IPS DF 6.9 (cell line): ENCODE data around the gene TNRC6C.

ENCODE experiments used
- DNase-seq: peaks from one replicate; pipeline ENCODE4 v3.0.0-alpha.2; 2013; ENCODE audit warnings: low read depth, low spot score
- H3K27ac ChIP-seq: one replicate; pipeline ENCODE4 v1.5.1; 2013; ENCODE audit warnings: low read length, control low read depth
- H3K27me3 ChIP-seq: 2 replicates; pipeline ENCODE4 v1.6.1; 2013; ENCODE audit warnings: mild to moderate bottlenecking, low read length; ENCODE audit not compliant: control insufficient read depth, insufficient read depth
- H3K36me3 ChIP-seq: 2 replicates; pipeline ENCODE4 v1.6.1; 2013; ENCODE audit warnings: low read length; ENCODE audit not compliant: control insufficient read depth, insufficient read depth
- H3K4me1 ChIP-seq: 2 replicates; pipeline ENCODE4 v1.6.1; 2013; ENCODE audit warnings: low read length; ENCODE audit not compliant: control insufficient read depth, insufficient read depth
- H3K4me3 ChIP-seq: 2 replicates; pipeline ENCODE4 v1.5.1; 2013; ENCODE audit warnings: mild to moderate bottlenecking, low read length
- H3K9me3 ChIP-seq: 2 replicates; pipeline ENCODE4 v1.6.1; 2013; ENCODE audit warnings: low read length, inconsistent platforms; ENCODE audit not compliant: control insufficient read depth, insufficient read depth
- WGBS: extraction: QIAGEN DNeasy Blood & Tissue Kit; methylation state at CpG from one replicate; pipeline ENCODE4 v1.1.7; 2013; ENCODE audit warnings: mixed read lengths, missing lambda C conversion rate; ENCODE audit not compliant: insufficient read length, insufficient coverage; 5-methylcytosine and 5-hydroxymethylcytosine counted together

Gene TNRC6C

GRCh38 chr17:78124836-78125137, 166.3 kb downstream of the TNRC6C start:
- Histone ChIP-seq H3K4me1 (peaks cover 7% of the 10 kb centered on the region), H3K4me3 (no peak overlapping the region), H3K9me3 (no peaks in the 10 kb centered on the region), H3K27me3 (no peaks in the 10 kb centered on the region), H3K27ac (no peak overlapping the region), H3K36me3 (peaks cover 45% of the 10 kb centered on the region)
- DNase-seq = no peak
- WGBS = no CpG with 5 or more reads among the region's 12 CpGs

- peaks cover 47% of the 10 kb centered on the region for H3K36me3 ChIP-seq
- H3K9me3 ChIP-seq = no peaks in the 10 kb centered on the region
- H3K4me3 ChIP-seq = no peak overlapping the region
- WGBS = no CpG with 5 or more reads among the region's 39 CpGs
- no peak overlapping the region for H3K27ac ChIP-seq
- DNase-seq = no peak
- H3K27me3 ChIP-seq = no peaks in the 10 kb centered on the region
- peaks cover 9% of the 10 kb centered on the region for H3K4me1 ChIP-seq
Observed at GRCh38 chr17:78125138-78125913, 166.8 kb downstream of the TNRC6C start.

- Histone ChIP-seq H3K4me1 (peaks cover 11% of the 10 kb centered on the region), H3K27me3 (no peaks in the 10 kb centered on the region), H3K36me3 (peaks cover 41% of the 10 kb centered on the region), H3K9me3 (no peaks in the 10 kb centered on the region), H3K27ac (no peak overlapping the region), H3K4me3 (no peak overlapping the region)
- no peak for DNase-seq
- no CpG with 5 or more reads among the region's 25 CpGs for WGBS
Observed at GRCh38 chr17:78125976-78126894, 167.7 kb downstream of the TNRC6C start.

GRCh38 chr17:78126895-78127238, 168.4 kb downstream of the TNRC6C start:
- no peak overlapping the region for H3K4me3 ChIP-seq
- no peaks in the 10 kb centered on the region for H3K9me3 ChIP-seq
- no peak for DNase-seq
- peaks cover 35% of the 10 kb centered on the region for H3K36me3 ChIP-seq
- no peaks in the 10 kb centered on the region for H3K27me3 ChIP-seq
- no peak overlapping the region for H3K27ac ChIP-seq
- peaks cover 11% of the 10 kb centered on the region for H3K4me1 ChIP-seq
- no CpG with 5 or more reads among the region's 6 CpGs for WGBS

- H3K4me3 ChIP-seq = peak overlapping the region; percentile 54; the same call in 1 of the 2 replicates
- no peaks in the 10 kb centered on the region for H3K9me3 ChIP-seq
- H3K27me3 ChIP-seq = no peaks in the 10 kb centered on the region
- peaks cover 11% of the 10 kb centered on the region for H3K4me1 ChIP-seq
- WGBS = no CpG with 5 or more reads among the region's 25 CpGs
- no peak for DNase-seq
- H3K36me3 ChIP-seq = peaks cover 31% of the 10 kb centered on the region
- H3K27ac ChIP-seq = no peak overlapping the region
Observed at GRCh38 chr17:78127239-78127887, 168.9 kb downstream of the TNRC6C start.

GRCh38 chr17:78127888-78128550, 169.5 kb downstream of the TNRC6C start:
- Histone ChIP-seq H3K9me3 (no peaks in the 10 kb centered on the region), H3K4me3 (peak overlapping the region; percentile 54; the same call in 1 of the 2 replicates), H3K4me1 (peaks cover 11% of the 10 kb centered on the region), H3K36me3 (peaks cover 25% of the 10 kb centered on the region), H3K27ac (no peak overlapping the region), H3K27me3 (no peaks in the 10 kb centered on the region)
- WGBS = no CpG with 5 or more reads among the region's 39 CpGs
- no peak for DNase-seq

GRCh38 chr17:78128551-78129350, 170.2 kb downstream of the TNRC6C start, which contains the start of gene TMC6:
Gene TMC6 (minus strand): TSS chr17:78128755. CDS start chr17:78126832, 1,923 bp downstream.
- peaks cover 11% of the 10 kb centered on the region for H3K4me1 ChIP-seq
- H3K36me3 ChIP-seq = peaks cover 18% of the 10 kb centered on the region
- no peak within 1 kb of the TSS for H3K27ac ChIP-seq
- no peak for DNase-seq
- H3K27me3 ChIP-seq = no peaks in the 10 kb centered on the region
- no peaks in the 10 kb centered on the region for H3K9me3 ChIP-seq
- peak within 1 kb of the TSS; percentile 54; the same call in 1 of the 2 replicates for H3K4me3 ChIP-seq
- WGBS = no CpG with 5 or more reads among the region's 54 CpGs

- H3K27ac ChIP-seq = no peak overlapping the region
Observed at GRCh38 chr17:78129351-78130089, 171.0 kb downstream of the TNRC6C start.

GRCh38 chr17:78130090-78130436, 171.6 kb downstream of the TNRC6C start:
- Histone ChIP-seq H3K27me3 (no peaks in the 10 kb centered on the region), H3K27ac (no peak overlapping the region), H3K4me3 (no peak overlapping the region), H3K4me1 (peaks cover 15% of the 10 kb centered on the region), H3K36me3 (peaks cover 9% of the 10 kb centered on the region), H3K9me3 (no peaks in the 10 kb centered on the region)
- WGBS = no CpG with 5 or more reads among the region's 5 CpGs
- no peak for DNase-seq

More at GRCh38 chr17:78129351-78130089, 171.0 kb downstream of the TNRC6C start:
- no peaks in the 10 kb centered on the region for H3K27me3 ChIP-seq
- no peak overlapping the region for H3K4me3 ChIP-seq
- WGBS = no CpG with 5 or more reads among the region's 4 CpGs
- H3K4me1 ChIP-seq = peaks cover 15% of the 10 kb centered on the region
- peaks cover 10% of the 10 kb centered on the region for H3K36me3 ChIP-seq
- no peaks in the 10 kb centered on the region for H3K9me3 ChIP-seq
- DNase-seq = no peak
